ENCODE measurements around the gene YY1. TPM values are rescaled to one million over a fixed set of nuclear protein-coding genes. Genes with fewer than 3 reads are reported as not detected.

The YY1 gene
- total and polyA plus RNA-seq, 9 of the 15 experiments (the other 6 are each of a cell fraction or from before 2014, with no cell fraction given): 20.8 to 74.2 (median 46.7) TPM

DNA sequence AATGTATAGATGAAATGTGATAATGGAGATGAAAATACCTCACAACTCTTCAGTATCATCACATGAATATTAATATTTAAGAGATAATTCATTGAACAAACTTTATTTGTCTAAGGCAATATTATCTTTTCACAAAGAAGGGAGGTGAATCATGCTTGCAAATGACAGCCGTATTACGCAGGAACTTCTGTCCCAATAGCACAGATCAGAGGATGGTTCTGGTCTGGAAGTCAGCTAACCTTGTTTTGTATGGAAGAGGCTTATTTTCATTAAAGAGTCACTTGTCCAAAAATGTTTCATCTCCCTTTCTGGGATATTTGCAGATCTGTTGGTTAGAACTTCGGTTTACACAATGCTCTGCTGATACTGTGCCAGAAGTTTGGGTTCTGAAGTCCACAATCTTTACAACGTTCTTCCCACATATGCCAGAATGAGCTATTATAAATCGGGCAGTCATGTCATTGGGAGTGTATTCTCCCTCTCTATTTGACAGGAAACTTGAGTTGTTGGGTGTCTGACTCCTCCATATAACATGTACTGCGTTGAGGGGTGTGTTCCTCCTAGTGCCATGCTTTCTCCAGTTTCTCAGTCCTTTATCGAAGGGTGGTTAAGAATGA is 29.8 kb downstream of the YY1 start:
- DNase-seq (ENCODE audit: extremely low read depth in 1 of 4, low spot score in 3 of 4): no peak
- in situ Hi-C loops (cut with MboI): no loop called here
- no peaks in the 10 kb centered on the region for H3K27me3 ChIP-seq (ENCODE audit: control insufficient read depth in 2 of 2, insufficient read depth in 2 of 2, low read length in 2 of 2)
- intact Hi-C loops (cut with micrococcal nuclease): no loop called here
- H3K4me2 ChIP-seq (ENCODE audit: insufficient read depth, low read length): no peak overlapping the region
- POLR2A ChIA-PET: no interaction called here
- peaks cover 84% of the 10 kb centered on the region for H3K79me2 ChIP-seq (ENCODE audit: control insufficient read depth, insufficient read depth, low read length)
- no peak for FAIRE-seq
- H3K4me1 ChIP-seq (replicated peaks in 1 of 2; ENCODE audit: control insufficient read depth in 2 of 2, insufficient read depth in 2 of 2, low read length in 2 of 2): no peaks in the 10 kb centered on the region; a peak in 3 of 5 replicates
- H3K27ac ChIP-seq (ENCODE audit: extremely low read depth, low read depth, low read length): no peak overlapping the region
- H3K4me3 ChIP-seq: no peak overlapping the region
- H3K36me3 ChIP-seq (ENCODE audit: control insufficient read depth, insufficient read depth, low read length): peaks cover 59% of the 10 kb centered on the region; the same call in 2 of the 3 replicates
- CTCF ChIA-PET (ENCODE audit: low intra/inter-chr PET ratio): interaction anchor here (0.7 kb wide), 1 partner anchor 28 kb away, joined by 3 read pairs; no protein-coding TSS in a partner anchor
- H2AFZ ChIP-seq (ENCODE audit: low read depth, low read length): no peak overlapping the region
- no peak overlapping the region for H3K9ac ChIP-seq (ENCODE audit: insufficient read depth in 1 of 2, low read depth in 2 of 2, low read length in 2 of 2)
- H4K20me1 ChIP-seq (replicated peaks; ENCODE audit: control insufficient read depth, insufficient read depth, low read length): peaks cover 16% of the 10 kb centered on the region; the same call in 1 of the 2 replicates
- no peaks in the 10 kb centered on the region for H3K9me3 ChIP-seq (replicated peaks; ENCODE audit: control insufficient read depth, insufficient read depth, low read depth, low read length)
- no TSS peak for BruUV-seq (replicated peaks)
- no peak for ATAC-seq
- TF ChIP-seq ESRRA (IDR thresholded peaks at IDR 0.05; ENCODE audit: borderline replicate concordance, low read depth): no peak
- no peak for TF ChIP-seq ESRRB (CRISPR knock-in tag; IDR thresholded peaks at IDR 0.05; ENCODE audit: borderline replicate concordance)
- TF ChIP-seq HLTF (IDR thresholded peaks at IDR 0.05): no peak
- no peak for TF ChIP-seq ATF6 (CRISPR knock-in tag; IDR thresholded peaks at IDR 0.05)
- no peak for TF ChIP-seq ZNF23 (CRISPR knock-in tag; IDR thresholded peaks at IDR 0.05)
- TF ChIP-seq STAT5B (CRISPR knock-in tag; IDR thresholded peaks at IDR 0.05): no peak
- TF ChIP-seq, protein P1, sequence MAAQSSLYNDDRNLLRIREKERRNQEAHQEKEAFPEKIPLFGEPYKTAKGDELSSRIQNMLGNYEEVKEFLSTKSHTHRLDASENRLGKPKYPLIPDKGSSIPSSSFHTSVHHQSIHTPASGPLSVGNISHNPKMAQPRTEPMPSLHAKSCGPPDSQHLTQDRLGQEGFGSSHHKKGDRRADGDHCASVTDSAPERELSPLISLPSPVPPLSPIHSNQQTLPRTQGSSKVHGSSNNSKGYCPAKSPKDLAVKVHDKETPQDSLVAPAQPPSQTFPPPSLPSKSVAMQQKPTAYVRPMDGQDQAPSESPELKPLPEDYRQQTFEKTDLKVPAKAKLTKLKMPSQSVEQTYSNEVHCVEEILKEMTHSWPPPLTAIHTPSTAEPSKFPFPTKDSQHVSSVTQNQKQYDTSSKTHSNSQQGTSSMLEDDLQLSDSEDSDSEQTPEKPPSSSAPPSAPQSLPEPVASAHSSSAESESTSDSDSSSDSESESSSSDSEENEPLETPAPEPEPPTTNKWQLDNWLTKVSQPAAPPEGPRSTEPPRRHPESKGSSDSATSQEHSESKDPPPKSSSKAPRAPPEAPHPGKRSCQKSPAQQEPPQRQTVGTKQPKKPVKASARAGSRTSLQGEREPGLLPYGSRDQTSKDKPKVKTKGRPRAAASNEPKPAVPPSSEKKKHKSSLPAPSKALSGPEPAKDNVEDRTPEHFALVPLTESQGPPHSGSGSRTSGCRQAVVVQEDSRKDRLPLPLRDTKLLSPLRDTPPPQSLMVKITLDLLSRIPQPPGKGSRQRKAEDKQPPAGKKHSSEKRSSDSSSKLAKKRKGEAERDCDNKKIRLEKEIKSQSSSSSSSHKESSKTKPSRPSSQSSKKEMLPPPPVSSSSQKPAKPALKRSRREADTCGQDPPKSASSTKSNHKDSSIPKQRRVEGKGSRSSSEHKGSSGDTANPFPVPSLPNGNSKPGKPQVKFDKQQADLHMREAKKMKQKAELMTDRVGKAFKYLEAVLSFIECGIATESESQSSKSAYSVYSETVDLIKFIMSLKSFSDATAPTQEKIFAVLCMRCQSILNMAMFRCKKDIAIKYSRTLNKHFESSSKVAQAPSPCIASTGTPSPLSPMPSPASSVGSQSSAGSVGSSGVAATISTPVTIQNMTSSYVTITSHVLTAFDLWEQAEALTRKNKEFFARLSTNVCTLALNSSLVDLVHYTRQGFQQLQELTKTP (IDR thresholded peaks at IDR 0.05; ENCODE audit: low read depth in 1 of 2, partially characterized antibody in 2 of 2): no peak
- WGBS (ENCODE audit: insufficient coverage, low coverage, missing lambda C conversion rate): 77% methylated on average over 7 of the region's 7 CpGs
- H3K9me1 ChIP-seq (ENCODE audit: control insufficient read depth, insufficient read depth, low read length): no peaks in the 10 kb centered on the region
